Measurements from ENCODE around the gene SIMC1. TPM values are rescaled to one million over a fixed set of nuclear protein-coding genes. Genes with fewer than 3 reads are reported as not detected.

Gene SIMC1
- polyA plus RNA-seq, 1 of the 3 experiments (the other 2 are of a cell fraction), result 12.4 TPM

GRCh38 chr5:176388444-176389134 is 150.4 kb downstream of the SIMC1 start, which contains the start of the genes HIGD2A and NOP16:
HIGD2A (plus strand) TSS chr5:176388751; CDS start chr5:176388820, 69 bp downstream.
NOP16 (minus strand) TSS chr5:176388598; CDS start chr5:176388539, 59 bp downstream.
- POLR2A ChIA-PET, result interaction anchor here (0.8 to 2.0 kb wide), 7 partner anchors 9 to 975 kb away, joined by 3 to 7 read pairs (median 4); partner anchors contain the start of genes CLTB, KIAA1191 and RNF44
- H3K27ac ChIP-seq (ENCODE audit: low read depth in 2 of 2, low read length in 1 of 2), result peak within 1 kb of the TSS; percentile 97
- H3K36me3 ChIP-seq (replicated peaks in 1 of 2; ENCODE audit: control insufficient read depth in 1 of 2, insufficient read depth in 2 of 2, low read length in 1 of 2), result peaks cover 15 to 38% of the 10 kb centered on the region in 2 experiments
- TF ChIP-seq TAF1 (IDR thresholded peaks at IDR 0.05; ENCODE audit: borderline replicate concordance, low read depth, low read length) (peak; percentile 85), EZH2phosphoT487 (IDR thresholded peaks at IDR 0.05; ENCODE audit: borderline replicate concordance, low read depth) (no peak), GATA2 (CRISPR knock-in tag; IDR thresholded peaks at IDR 0.05) (no peak), CTCF (IDR thresholded peaks at IDR 0.05) (no peak), MAX (IDR thresholded peaks at IDR 0.05; ENCODE audit: low read depth) (peak; percentile 99), SMC3 (IDR thresholded peaks at IDR 0.05; ENCODE audit: low read depth, low read length) (no peak), MEF2A (IDR thresholded peaks at IDR 0.05; ENCODE audit: borderline replicate concordance, low read depth) (no peak), TCF12 (IDR thresholded peaks at IDR 0.05) (no peak; the same call in 1 of the 2 replicates), FOXM1 (IDR thresholded peaks at IDR 0.05; ENCODE audit: low read depth) (no peak), PBX3 (IDR thresholded peaks at IDR 0.05) (no peak), REST (IDR thresholded peaks at IDR 0.05; ENCODE audit: low read depth, low read length) (0 out of 2 replicates have a peak, but pooled peaks have one; percentile 23), POLR2AphosphoS5 (IDR thresholded peaks at IDR 0.05; ENCODE audit: low read depth, low read length) (peak; percentile 79), RXRA (IDR thresholded peaks at IDR 0.05; ENCODE audit: borderline replicate concordance, low read depth) (no peak), RCOR1 (IDR thresholded peaks at IDR 0.05; ENCODE audit: low read length) (no peak), RAD21 (IDR thresholded peaks at IDR 0.05; ENCODE audit: low read length) (no peak), USF2 (IDR thresholded peaks at IDR 0.05; ENCODE audit: borderline replicate concordance, low read depth, low read length) (no peak; the same call in 1 of the 2 replicates), EP300 (IDR thresholded peaks at IDR 0.05; ENCODE audit: borderline replicate concordance in 1 of 2, low read depth in 1 of 2, low read length in 1 of 2) (no peak), CHD2 (IDR thresholded peaks at IDR 0.05; ENCODE audit: low read length, partially characterized antibody) (peak; percentile 98), MXI1 (IDR thresholded peaks at IDR 0.05; ENCODE audit: low read depth, low read length) (peak; percentile 99), ZBTB33 (IDR thresholded peaks at IDR 0.05; ENCODE audit: borderline replicate concordance, low read depth) (peak; percentile 97), USF1 (IDR thresholded peaks at IDR 0.05; ENCODE audit: borderline replicate concordance, low read depth) (peak; percentile 47; the same call in 1 of the 2 replicates)

More at GRCh38 chr5:176388444-176389134, 150.4 kb downstream of the SIMC1 start, which contains the start of the genes HIGD2A and NOP16:
- Histone ChIP-seq H3K4me2 (peak within 1 kb of the TSS; percentile 87), H4K20me1 (ENCODE audit: insufficient read depth) (no peaks in the 10 kb centered on the region), H3K4me3 (ENCODE audit: low read depth in 2 of 2, low read length in 1 of 2) (peak within 1 kb of the TSS; percentile 92 to 96), H3F3A (replicated peaks; ENCODE audit: insufficient read depth) (peaks cover 6% of the 10 kb centered on the region), H3K9ac (peak within 1 kb of the TSS; percentile 96), H3K4me1 (ENCODE audit: control insufficient read depth in 1 of 2, insufficient read depth in 2 of 2, low read depth in 1 of 2, low read length in 1 of 2) (peaks cover 0 to 14% of the 10 kb centered on the region in 2 experiments; a peak in 2 of 4 replicates), H3K79me2 (ENCODE audit: insufficient read depth) (peaks cover 51% of the 10 kb centered on the region), H3K9me3 (no peaks in the 10 kb centered on the region), H3K27me3 (ENCODE audit: insufficient read depth) (no peaks in the 10 kb centered on the region), H3K9me2 (no peaks in the 10 kb centered on the region), H2AFZ (ENCODE audit: low read depth) (peak within 1 kb of the TSS; percentile 100)
- WGBS (ENCODE audit: low lambda C conversion rate), result under 1% methylated on average over 40 of the region's 47 CpGs
- DNase-seq, result peak; percentile 95
- CTCF ChIA-PET, result interaction anchor here (0.8 to 2.5 kb wide), 3 partner anchors 27 to 53 kb away, joined by 3 to 7 read pairs (median 6); partner anchors contain the start of genes CLTB and KIAA1191

Data from SK-N-SH (cell line).